ENCODE results near the gene TSPAN11. TPM values are rescaled to one million over a fixed set of nuclear protein-coding genes. Genes with fewer than 3 reads are reported as not detected.

TSPAN11 gene
- total and polyA plus RNA-seq, 2 donors (not counting 3 experiments of a cell fraction or from before 2014, with no cell fraction given), result 2.1 to 3.9 TPM

GRCh38 chr12:30885321-30885720 is 41.2 kb upstream of the TSPAN11 start:
- intact Hi-C loops (cut with micrococcal nuclease), result no loop called here

More at GRCh38 chr12:30885321-30885720, 41.2 kb upstream of the TSPAN11 start:
- Histone ChIP-seq H3K9me1 (replicated peaks; ENCODE audit: control insufficient read depth, extremely low read depth, insufficient read depth, low read length) (no peaks in the 10 kb centered on the region), H3K4me2 (ENCODE audit: insufficient read depth, low read length) (no peak overlapping the region), H2AFZ (ENCODE audit: low read depth, low read length) (no peak overlapping the region), H3K4me1 (ENCODE audit: control insufficient read depth, extremely low read depth, insufficient read depth, low read length) (no peaks in the 10 kb centered on the region), H3K36me3 (ENCODE audit: control insufficient read depth in 2 of 2, extremely low read depth in 1 of 2, insufficient read depth in 2 of 2, low read length in 2 of 2) (no peaks in the 10 kb centered on the region), H3K27ac (ENCODE audit: insufficient read depth, low read depth, low read length) (no peak overlapping the region), H3K9me3 (replicated peaks; ENCODE audit: control insufficient read depth, insufficient read depth, low read length) (no peaks in the 10 kb centered on the region), H3K4me3 (replicated peaks in 1 of 3; ENCODE audit: insufficient read depth in 1 of 3, low read depth in 1 of 3, low read length in 3 of 3) (no peak overlapping the region), H3K9ac (replicated peaks; ENCODE audit: extremely low read depth, insufficient read depth, low read length) (no peak overlapping the region), H4K20me1 (replicated peaks; ENCODE audit: control insufficient read depth, extremely low read depth, insufficient read depth, low read length) (no peaks in the 10 kb centered on the region), H3K79me2 (ENCODE audit: control insufficient read depth, insufficient read depth, low read length) (no peaks in the 10 kb centered on the region), H3K27me3 (ENCODE audit: control insufficient read depth in 2 of 2, insufficient read depth in 2 of 2, low read length in 2 of 2) (peaks cover 2 to 15% of the 10 kb centered on the region in 2 experiments)
- ChIA-PET POLR2A (no interaction called here), CTCF (interaction anchor here (1.4 kb wide), 1 partner anchor 101 kb away, joined by 5 read pairs; no protein-coding TSS in a partner anchor)
- no peak for TF ChIP-seq EZH2 (IDR thresholded peaks at IDR 0.05; ENCODE audit: borderline replicate concordance, low read depth, low read length, severe bottlenecking)
- no peak for TF ChIP-seq MAX (IDR thresholded peaks at IDR 0.05; ENCODE audit: insufficient read depth, insufficient read length)
- TF ChIP-seq JUN (IDR thresholded peaks at IDR 0.05; ENCODE audit: borderline replicate concordance, insufficient read depth, insufficient read length, low read depth), result no peak
- no peak for TF ChIP-seq CTCF (IDR thresholded peaks at IDR 0.05; ENCODE audit: extremely low read depth in 1 of 2, insufficient read depth in 1 of 2, low read depth in 1 of 2, low read length in 2 of 2)
- no peak for TF ChIP-seq POLR2AphosphoS5 (IDR thresholded peaks at IDR 0.05; ENCODE audit: insufficient read depth, low read depth, low read length)
- TF ChIP-seq POLR2A (IDR thresholded peaks at IDR 0.05; ENCODE audit: low read depth, low read length), result no peak
- no peak for TF ChIP-seq MYC (IDR thresholded peaks at IDR 0.05; ENCODE audit: low read depth, low read length)
- TF ChIP-seq GATA2 (IDR thresholded peaks at IDR 0.05; ENCODE audit: insufficient read depth, insufficient read length, low read depth, low read length), result no peak
- TF ChIP-seq FOS (IDR thresholded peaks at IDR 0.05; ENCODE audit: borderline replicate concordance, insufficient read depth, low read length), result no peak
- no TSS peak for BruUV-seq (replicated peaks)
- dilution Hi-C loops (cut with MboI; ENCODE audit: extremely low pct_ligation_motif_present, low sequenced_read_pairs), result no loop called here
- FAIRE-seq, result no peak
- DNase-seq (ENCODE audit: low read depth, low spot score), result no peak
